SHP77 (cell line): Measurements from ENCODE around the gene KIAA0232.
A peak's percentile ranks its signal among the peaks of the same experiment; 100 is the strongest.

Source experiments
- DNase-seq, 2 experiments: peaks; one replicate each; lab custom pipeline; 2025; lab: John Stamatoyannopoulos, UW

Gene KIAA0232

DNA sequence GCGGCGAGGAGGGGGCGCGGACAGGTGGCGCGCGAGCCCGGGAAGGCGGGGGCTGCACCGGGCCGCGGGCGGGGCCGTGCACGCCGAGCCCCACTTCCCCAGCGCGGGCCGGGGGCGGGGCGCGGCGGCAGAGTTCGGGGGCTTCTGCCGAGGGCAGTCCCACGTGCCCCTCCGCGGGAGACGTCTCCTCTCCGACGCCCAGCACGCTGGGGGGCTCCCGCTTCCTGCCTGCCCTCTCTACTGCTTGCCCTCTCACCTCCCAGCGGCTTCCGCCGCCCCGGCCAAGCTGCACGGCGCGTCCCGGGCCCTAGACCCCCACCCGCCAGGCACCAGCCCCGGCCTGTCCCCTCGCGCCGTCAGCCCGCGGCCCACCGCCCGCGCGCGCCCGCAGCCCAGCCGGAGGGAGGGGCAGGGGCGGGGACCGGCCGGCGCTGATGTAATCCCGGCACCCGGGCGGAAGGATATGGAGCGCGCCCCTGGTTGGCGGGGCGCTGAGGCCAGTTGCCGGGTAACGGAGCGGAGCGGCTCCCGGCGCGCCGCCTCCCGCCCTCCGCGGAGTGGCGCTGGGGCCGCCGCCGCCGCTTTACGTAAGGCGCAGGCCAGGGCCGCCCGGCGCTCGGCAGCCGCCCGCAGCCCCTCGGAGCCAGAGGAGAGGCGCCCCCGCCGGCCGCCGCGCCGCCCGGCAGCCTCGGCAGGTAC lies at the start of gene KIAA0232:
Gene KIAA0232 (plus strand): TSS at position 581 of the 699 bp plus-strand sequence. CDS start 41,727 bp downstream, outside the sequence.
- DNase-seq = peak; percentile 64 to 67

DNA sequence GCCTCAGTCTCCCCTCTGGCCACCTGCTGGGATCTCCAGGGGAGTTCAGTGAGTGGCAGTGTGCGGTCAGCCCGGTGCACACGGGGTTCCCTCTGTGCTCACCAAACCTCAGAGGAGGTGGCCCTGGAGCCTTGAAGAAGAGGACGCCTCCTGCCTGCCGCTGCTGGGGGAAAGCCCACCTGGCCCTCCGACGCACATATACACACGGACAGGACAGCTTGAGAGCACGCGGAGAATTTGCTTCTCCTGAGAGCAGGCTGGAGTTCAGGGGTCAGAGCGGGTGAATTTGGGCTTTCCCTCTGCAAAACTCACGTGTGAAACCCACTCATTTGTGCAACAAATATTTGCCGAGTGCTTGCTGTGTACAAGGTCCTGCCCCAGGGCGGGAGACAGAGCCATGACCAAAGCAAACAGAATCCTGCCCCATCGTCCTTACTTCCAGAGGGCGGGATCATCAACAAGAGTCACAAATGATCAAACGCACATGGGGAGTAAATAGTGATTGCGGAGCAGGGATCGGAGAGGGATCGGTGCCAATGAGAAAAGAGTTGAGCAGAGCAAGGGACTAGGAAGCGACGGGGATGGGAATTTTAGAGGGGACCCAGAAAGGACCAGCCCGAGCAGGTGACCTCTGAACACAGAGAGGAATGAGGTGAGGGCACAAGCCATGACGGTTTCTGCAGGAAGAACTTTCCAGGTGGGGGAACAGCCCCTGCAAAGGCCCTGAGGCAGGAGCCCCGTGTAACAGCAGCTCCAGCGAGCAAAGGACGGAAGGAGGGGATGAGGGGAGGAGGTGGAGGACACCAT lies 49.0 kb upstream of the KIAA0232 start:
- no peak for DNase-seq

DNA sequence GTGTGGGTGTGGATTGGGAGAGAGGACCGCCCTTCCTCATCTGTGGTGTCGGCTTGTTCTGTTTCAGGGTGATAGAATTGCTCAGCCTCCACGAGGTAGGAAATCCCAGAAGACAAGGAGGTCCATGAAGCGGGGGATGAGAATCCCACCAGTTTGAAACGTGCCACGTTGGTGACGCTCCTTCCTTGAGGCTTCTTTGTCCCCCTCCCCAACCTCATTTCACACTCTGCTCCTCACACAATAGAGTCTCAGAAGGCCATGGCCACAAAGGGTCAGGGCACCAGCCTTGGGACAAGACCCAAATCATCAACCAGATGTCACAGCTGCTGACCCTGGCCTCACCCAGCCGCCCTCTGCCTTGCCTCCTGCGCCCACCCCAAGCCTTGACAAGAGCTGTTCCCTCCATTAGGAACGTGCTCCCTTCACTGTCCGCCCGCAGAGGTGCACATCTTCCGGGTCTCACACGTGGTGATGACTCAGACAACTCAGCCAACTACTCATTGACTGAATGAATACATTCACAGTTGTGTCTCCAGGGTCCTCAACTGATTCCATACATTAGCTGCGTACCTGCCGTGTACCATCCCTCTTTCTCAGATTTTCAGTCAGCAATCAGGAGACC lies 48.3 kb upstream of the KIAA0232 start:
- DNase-seq = no peak

DNA sequence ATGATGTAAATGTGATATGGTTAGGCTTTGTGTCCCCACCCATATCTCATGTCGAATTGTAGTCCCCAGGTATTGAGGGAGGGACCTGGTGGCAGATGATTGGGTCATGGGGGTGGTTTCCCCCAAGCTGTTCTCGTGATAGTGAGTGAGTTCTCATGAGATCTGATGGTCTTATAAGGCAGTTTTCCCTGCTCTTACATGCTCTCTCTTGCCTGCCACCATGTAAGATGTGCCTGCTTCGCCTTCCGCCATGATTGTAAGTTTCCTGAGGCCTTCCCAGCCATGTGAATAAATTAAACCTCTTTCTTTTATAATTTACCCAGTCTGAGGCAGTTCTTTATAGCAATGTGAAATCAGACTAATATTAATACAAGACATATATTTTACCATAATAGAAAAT lies 42.6 kb upstream of the KIAA0232 start:
- no peak for DNase-seq

DNA sequence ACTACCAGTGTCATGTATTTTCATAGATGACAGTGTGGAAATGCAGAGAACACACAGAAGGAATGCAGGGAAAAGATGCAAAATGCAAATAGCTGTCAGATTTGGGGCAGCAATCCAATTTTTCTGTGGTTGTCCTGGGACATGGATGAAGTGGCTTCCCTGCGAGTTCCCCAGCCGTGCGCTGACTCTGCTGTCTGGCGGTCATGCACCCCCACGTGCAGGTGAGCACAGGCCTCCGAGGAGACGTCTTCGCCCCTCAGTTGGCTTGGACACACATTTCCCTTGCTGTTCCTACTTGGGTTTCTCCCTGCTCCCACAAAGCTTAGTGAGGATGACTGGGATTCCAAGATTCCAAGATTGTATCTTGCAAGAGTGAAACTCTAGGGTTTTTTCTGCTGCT lies 42.2 kb upstream of the KIAA0232 start:
- no peak for DNase-seq

GRCh38 chr4:6742507-6742906 lies 40.0 kb upstream of the KIAA0232 start:
- no peak for DNase-seq

DNA sequence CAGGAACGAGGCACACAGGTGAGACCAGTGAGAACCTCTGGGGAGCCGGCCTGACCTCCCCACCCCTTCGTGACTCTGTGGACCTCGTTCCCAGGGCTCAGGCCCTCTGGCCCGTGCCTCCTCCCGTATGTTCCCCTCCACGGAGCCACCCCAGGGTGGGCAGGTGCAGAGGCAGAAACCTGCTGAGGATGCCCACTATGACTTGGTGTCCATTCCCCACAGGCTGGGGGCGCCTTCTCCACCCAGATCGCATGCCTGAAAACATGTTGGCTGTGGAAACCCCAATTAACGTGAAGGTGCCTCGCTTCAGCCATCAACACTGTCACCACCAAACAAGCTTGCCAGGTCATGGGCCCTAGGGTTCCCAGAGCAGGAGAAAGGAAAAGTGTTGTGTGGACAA lies 39.5 kb upstream of the KIAA0232 start:
- DNase-seq = no peak

DNA sequence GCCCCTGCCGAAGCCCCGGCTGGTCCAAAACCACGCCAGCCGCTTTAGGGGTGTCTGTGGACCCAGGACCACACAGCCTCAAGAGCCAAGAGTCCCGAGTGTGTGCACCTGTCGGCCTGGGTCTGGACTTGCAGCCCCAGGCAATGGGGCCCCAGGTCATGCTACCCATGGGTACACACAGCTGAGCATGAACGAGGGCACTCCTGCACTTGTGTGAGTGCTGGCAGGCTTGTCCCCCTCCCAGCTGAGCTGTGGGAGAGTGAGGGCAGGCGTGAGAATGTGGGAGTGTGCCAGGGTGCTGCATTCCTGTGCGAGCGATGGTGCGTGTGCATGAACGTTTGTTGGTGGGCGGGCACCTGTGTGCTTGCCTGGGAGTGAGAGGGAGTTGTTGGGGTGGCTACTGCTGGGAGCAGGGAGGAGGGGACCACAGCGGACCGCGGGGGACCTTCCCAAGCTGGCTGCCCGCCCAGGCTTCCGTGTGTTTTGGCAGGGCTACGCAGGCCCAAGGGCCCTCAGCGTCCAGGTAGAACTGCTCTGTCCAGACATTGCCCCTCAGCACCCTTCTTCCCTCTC lies 35.7 kb upstream of the KIAA0232 start:
- DNase-seq = no peak

- DNase-seq = peak in 1 of 2 experiments; percentile 13
These were observed 35.1 kb upstream of the KIAA0232 start for GRCh38 chr4:6747294-6748051.

- DNase-seq = no peak
These were observed 34.2 kb upstream of the KIAA0232 start for GRCh38 chr4:6748286-6748685.

DNA sequence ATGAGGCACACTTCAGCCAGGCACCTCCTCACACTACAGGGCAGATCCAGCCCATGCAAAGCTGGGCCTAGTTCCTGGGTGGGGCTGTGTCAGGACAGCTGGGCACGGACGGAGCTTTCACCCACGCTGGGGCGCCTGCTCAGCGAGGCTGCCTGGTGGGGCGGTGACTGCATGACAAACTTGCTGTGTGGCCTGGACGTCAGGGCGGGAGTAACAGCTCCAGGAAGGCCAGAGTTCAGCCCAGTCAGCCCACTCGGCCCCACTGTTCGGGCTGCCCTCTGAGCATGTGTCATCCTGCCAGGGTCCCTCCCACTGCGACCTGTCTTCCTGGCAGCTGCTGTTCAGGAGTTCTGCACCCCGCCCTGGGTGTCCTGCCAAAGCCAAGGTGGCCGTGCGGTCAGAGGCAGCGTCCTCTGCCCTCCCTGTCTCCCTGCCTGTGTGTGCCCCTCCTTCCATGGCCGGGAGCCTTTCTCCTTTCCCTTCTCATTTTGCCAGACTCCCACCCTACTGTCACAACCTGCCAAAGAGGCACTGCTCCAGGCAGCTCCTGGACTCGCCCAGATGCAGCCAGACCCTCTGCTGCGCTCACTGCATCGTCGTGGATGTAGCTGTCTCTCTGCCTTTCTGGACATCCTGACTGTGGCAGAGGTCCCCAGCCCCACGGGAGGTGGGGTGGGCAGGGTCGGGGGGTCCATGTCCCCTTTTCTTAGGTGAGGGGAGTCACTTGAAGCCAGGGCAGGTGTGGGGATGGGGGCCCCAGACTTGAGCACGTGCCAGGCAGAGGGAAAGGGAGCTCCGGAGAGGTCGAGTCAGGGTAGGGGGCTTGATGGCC lies 33.0 kb upstream of the KIAA0232 start:
- peak in 1 of 2 experiments; percentile 35 for DNase-seq

GRCh38 chr4:6750286-6751221 lies 32.0 kb upstream of the KIAA0232 start:
- no peak for DNase-seq

GRCh38 chr4:6751611-6752485 lies 30.7 kb upstream of the KIAA0232 start:
- no peak for DNase-seq

- no peak for DNase-seq
These were observed 30.1 kb upstream of the KIAA0232 start for GRCh38 chr4:6752486-6752829.

GRCh38 chr4:6753103-6753560 lies 29.4 kb upstream of the KIAA0232 start:
- DNase-seq = no peak

DNA sequence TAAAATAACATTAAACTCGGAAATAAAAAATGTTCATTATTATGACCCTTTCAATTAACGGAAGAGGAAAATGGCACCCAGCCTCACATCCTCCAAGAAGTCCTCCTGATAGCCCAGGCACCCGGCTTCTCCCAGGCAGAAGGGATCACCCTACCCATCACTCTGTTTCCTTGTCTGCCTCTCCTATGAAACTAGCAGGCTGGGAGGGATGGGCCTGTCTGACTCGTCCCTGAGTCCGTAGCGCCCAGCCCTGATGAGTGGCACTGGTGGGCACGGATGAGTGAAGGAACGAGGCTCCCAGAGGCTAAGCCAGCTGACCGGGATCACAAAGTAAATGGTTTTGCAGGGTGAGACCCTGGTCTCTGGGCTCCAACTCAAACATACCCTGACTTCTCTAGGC lies 28.6 kb upstream of the KIAA0232 start:
- DNase-seq = no peak

DNA sequence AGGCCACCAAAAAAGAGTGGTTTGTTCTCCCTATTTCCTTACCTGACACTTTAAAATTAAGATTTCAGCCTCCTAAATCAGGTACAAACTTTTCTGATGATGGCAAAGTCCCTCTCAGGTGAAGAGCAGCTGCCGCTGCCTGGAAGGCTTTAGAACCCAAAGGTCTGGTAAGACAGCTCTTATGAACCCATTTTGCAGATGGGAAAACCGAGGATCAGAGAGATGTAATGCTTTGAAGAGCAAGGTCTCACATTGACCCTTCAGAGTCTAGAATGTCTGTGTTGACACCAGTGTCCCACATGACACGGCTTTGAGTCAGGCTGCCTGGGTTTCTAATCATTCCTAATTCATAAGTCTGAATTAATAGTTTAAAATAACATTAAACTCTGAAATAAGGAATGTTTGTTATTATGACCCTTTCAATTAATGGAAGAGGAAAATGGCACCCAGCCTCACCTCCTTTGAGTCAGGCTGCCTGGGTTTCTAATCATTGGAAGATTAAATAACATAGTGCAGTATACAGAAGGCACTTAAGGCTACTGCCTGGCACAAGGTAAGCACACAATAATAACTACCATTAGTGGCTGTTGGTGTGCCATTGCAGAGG lies 27.9 kb upstream of the KIAA0232 start:
- no peak for DNase-seq

DNA sequence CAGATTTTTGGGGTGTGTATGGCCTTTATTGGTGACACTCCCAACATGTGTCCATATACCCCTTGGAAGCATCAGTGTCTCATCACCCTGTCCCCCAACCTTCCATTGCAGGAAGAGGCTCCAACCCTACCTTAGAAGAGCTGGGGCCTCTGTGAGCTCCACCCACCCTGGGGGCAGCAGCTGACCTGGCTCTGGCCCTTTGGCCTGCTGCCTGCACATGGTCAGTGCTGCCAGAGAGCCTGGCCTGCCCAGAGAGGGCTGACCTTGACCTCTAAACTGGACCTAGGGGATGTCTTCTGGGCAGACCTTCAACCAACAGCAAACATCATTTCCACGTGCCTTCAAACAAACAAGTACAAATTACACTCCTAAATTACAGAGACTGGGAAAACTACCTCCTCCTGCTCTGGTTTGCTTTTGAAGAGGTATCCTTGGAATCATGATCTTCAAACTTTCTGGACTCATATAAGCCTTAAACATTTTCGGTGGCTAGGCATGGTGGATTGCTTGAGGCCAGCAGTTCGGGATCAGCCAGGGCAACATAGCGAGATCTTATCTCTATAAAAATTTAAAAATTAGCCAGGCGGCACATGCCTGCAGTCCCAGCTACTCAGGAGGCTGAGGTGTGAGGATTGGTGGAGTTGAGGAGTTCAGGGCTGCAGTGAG lies 27.3 kb upstream of the KIAA0232 start:
- DNase-seq = no peak
